MM.1S (cell line): Measurements from ENCODE around the gene CHST10.

ENCODE experiments used
- DNase-seq: peaks from one replicate; pipeline ENCODE4 v3.0.0-alpha.2; 2015
- H2AFZ ChIP-seq: fragments of 300-600 bp; sonication (generic); 2 replicates; pipeline ENCODE4 v1.6.0; 2016; ENCODE audit warnings: antibody characterized with exemption, low read length
- H3F3A ChIP-seq: fragments of 300-600 bp; sonication (generic); 2 replicates; pipeline ENCODE4 v1.6.1; 2016; ENCODE audit warnings: mild to moderate bottlenecking, antibody characterized with exemption, low read length, moderate library complexity, mixed read lengths; ENCODE audit not compliant: insufficient read depth
- H3K27ac ChIP-seq: fragments of 300-600 bp; sonication (generic); 2 replicates; pipeline ENCODE4 v1.5.1; 2016; ENCODE audit warnings: mild to moderate bottlenecking, low read length
- H3K27me3 ChIP-seq: fragments of 300-600 bp; sonication (generic); replicated peaks from 2 replicates; pipeline ENCODE4 v1.6.0; 2016; ENCODE audit warnings: low read length; ENCODE audit not compliant: insufficient read depth
- H3K36me3 ChIP-seq: fragments of 300-600 bp; sonication (generic); replicated peaks from 2 replicates; pipeline ENCODE4 v1.6.1; 2016; ENCODE audit warnings: mild to moderate bottlenecking, low read length, mixed read lengths; ENCODE audit not compliant: insufficient read depth
- H3K4me1 ChIP-seq: fragments of 300-600 bp; sonication (generic); 2 replicates; pipeline ENCODE4 v1.6.1; 2016; ENCODE audit warnings: low read length, mixed read lengths
- H3K4me2 ChIP-seq: fragments of 300-600 bp; sonication (generic); 2 replicates; pipeline ENCODE4 v1.6.0; 2016; ENCODE audit warnings: low read depth, low read length
- H3K4me3 ChIP-seq: fragments of 300-600 bp; sonication (generic); 2 replicates; pipeline ENCODE4 v1.5.1; 2016; ENCODE audit warnings: low read length, mixed read lengths
- H3K79me2 ChIP-seq: fragments of 300-600 bp; sonication (generic); 2 replicates; pipeline ENCODE4 v1.6.1; 2016; ENCODE audit warnings: mixed run types, low read length, mixed read lengths
- H3K9ac ChIP-seq: fragments of 300-600 bp; sonication (generic); 2 replicates; pipeline ENCODE4 v1.6.1; 2016; ENCODE audit warnings: low read length, mixed read lengths
- H3K9me2 ChIP-seq: fragments of 300-600 bp; sonication (generic); replicated peaks from 2 replicates; pipeline ENCODE4 v1.6.1; 2016; ENCODE audit warnings: mild to moderate bottlenecking, low read length, mixed read lengths; ENCODE audit not compliant: insufficient read depth
- H3K9me3 ChIP-seq: fragments of 300-600 bp; sonication (generic); replicated peaks from 2 replicates; pipeline ENCODE4 v1.6.1; 2016; ENCODE audit warnings: mild to moderate bottlenecking, low read length, mixed read lengths; ENCODE audit not compliant: insufficient read depth
- H4K20me1 ChIP-seq: fragments of 300-600 bp; sonication (generic); 2 replicates; pipeline ENCODE4 v1.6.1; 2016; ENCODE audit warnings: mild to moderate bottlenecking, low read length, moderate library complexity, mixed read lengths; ENCODE audit not compliant: insufficient read depth
- CTCF ChIP-seq: fragments of 300-600 bp; sonication (generic); IDR thresholded peaks from 2 replicates; pipeline ENCODE4 v1.5.1; 2016; ENCODE audit warnings: antibody characterized with exemption, low read length, mixed read lengths
- EZH2 ChIP-seq: fragments of 300-600 bp; sonication (generic); optimal IDR thresholded peaks from 2 replicates; pipeline ENCODE3; 2017; ENCODE audit warnings: low read depth, mild to moderate bottlenecking, antibody characterized with exemption, low read length, mixed read lengths
- EZH2phosphoT487 ChIP-seq: fragments of 300-600 bp; sonication (generic); IDR thresholded peaks from 2 replicates; pipeline ENCODE4 v1.6.1; 2018; ENCODE audit warnings: antibody characterized with exemption, low read length

Gene CHST10

GRCh38 chr2:100427111-100427510 lies 9.6 kb upstream of the CHST10 start:
- H3K27me3 ChIP-seq = no peaks in the 10 kb centered on the region
- H3K4me1 ChIP-seq = no peaks in the 10 kb centered on the region
- no peaks in the 10 kb centered on the region for H3F3A ChIP-seq
- no peak overlapping the region for H3K4me3 ChIP-seq
- DNase-seq = no peak
- no peak overlapping the region for H3K27ac ChIP-seq
- no peaks in the 10 kb centered on the region for H3K79me2 ChIP-seq
- H3K9ac ChIP-seq = no peak overlapping the region
- no peaks in the 10 kb centered on the region for H3K9me2 ChIP-seq
- H4K20me1 ChIP-seq = no peaks in the 10 kb centered on the region
- no peak overlapping the region for H2AFZ ChIP-seq
- H3K9me3 ChIP-seq = no peaks in the 10 kb centered on the region
- no peak overlapping the region for H3K4me2 ChIP-seq
- no peak for TF ChIP-seq EZH2phosphoT487
- no peaks in the 10 kb centered on the region for H3K36me3 ChIP-seq

GRCh38 chr2:100426384-100426720 lies 8.9 kb upstream of the CHST10 start:
- no peaks in the 10 kb centered on the region for H3K27me3 ChIP-seq
- H3K4me2 ChIP-seq = no peak overlapping the region
- H3K9me3 ChIP-seq = no peaks in the 10 kb centered on the region
- H3F3A ChIP-seq = no peaks in the 10 kb centered on the region
- H2AFZ ChIP-seq = no peak overlapping the region
- no peak for TF ChIP-seq EZH2
- TF ChIP-seq EZH2phosphoT487 = no peak
- no peak for TF ChIP-seq CTCF
- no peak overlapping the region for H3K9ac ChIP-seq
- H4K20me1 ChIP-seq = no peaks in the 10 kb centered on the region
- no peak overlapping the region for H3K4me3 ChIP-seq
- no peaks in the 10 kb centered on the region for H3K36me3 ChIP-seq
- H3K4me1 ChIP-seq = no peaks in the 10 kb centered on the region
- H3K9me2 ChIP-seq = no peaks in the 10 kb centered on the region
- no peak for DNase-seq
- no peaks in the 10 kb centered on the region for H3K79me2 ChIP-seq
- H3K27ac ChIP-seq = no peak overlapping the region

GRCh38 chr2:100425573-100426383 lies 8.3 kb upstream of the CHST10 start:
- Histone ChIP-seq H3K36me3 (no peaks in the 10 kb centered on the region), H3K4me1 (no peaks in the 10 kb centered on the region), H3K9me2 (no peaks in the 10 kb centered on the region), H3K9ac (no peak overlapping the region), H3K27ac (no peak overlapping the region), H3K9me3 (no peaks in the 10 kb centered on the region), H3K4me3 (no peak overlapping the region), H3K79me2 (no peaks in the 10 kb centered on the region), H2AFZ (no peak overlapping the region), H3K27me3 (no peaks in the 10 kb centered on the region), H3K4me2 (no peak overlapping the region), H4K20me1 (no peaks in the 10 kb centered on the region), H3F3A (no peaks in the 10 kb centered on the region)
- TF ChIP-seq EZH2phosphoT487 = no peak
- DNase-seq = no peak

- Histone ChIP-seq H3K4me3 (no peak overlapping the region), H3K9me2 (no peaks in the 10 kb centered on the region), H3F3A (no peaks in the 10 kb centered on the region), H3K36me3 (no peaks in the 10 kb centered on the region), H3K79me2 (no peaks in the 10 kb centered on the region), H3K27me3 (no peaks in the 10 kb centered on the region), H3K4me1 (no peaks in the 10 kb centered on the region), H3K4me2 (no peak overlapping the region), H3K9ac (no peak overlapping the region), H3K27ac (no peak overlapping the region), H3K9me3 (no peaks in the 10 kb centered on the region), H2AFZ (no peak overlapping the region), H4K20me1 (no peaks in the 10 kb centered on the region)
- TF ChIP-seq CTCF (no peak), EZH2 (no peak), EZH2phosphoT487 (no peak)
- DNase-seq = no peak
These were observed 7.6 kb upstream of the CHST10 start for GRCh38 chr2:100425107-100425506.
